SU-DHL-6 (cell line): Measurements from ENCODE around the gene TGFB1.

Experiments
- EZH2phosphoT487 ChIP-seq: fragments of 200-600 bp; sonication (generic), shearing (Covaris generic); conservative IDR thresholded peaks from 2 replicates; pipeline ENCODE4 v1.6.1; 2018; ENCODE audit warnings: mild to moderate bottlenecking, antibody characterized with exemption, low read length, moderate library complexity, mixed read lengths
- TF ChIP-seq, protein P1 (sequence below): fragments of 200-600 bp; sonication (generic); IDR thresholded peaks from one replicate; pipeline ENCODE4 v1.5.1; 2017; ENCODE audit warnings: antibody characterized with exemption, mild to moderate bottlenecking, low read length, moderate library complexity; ENCODE audit not compliant: insufficient read depth, poor library complexity, severe bottlenecking

DNA sequence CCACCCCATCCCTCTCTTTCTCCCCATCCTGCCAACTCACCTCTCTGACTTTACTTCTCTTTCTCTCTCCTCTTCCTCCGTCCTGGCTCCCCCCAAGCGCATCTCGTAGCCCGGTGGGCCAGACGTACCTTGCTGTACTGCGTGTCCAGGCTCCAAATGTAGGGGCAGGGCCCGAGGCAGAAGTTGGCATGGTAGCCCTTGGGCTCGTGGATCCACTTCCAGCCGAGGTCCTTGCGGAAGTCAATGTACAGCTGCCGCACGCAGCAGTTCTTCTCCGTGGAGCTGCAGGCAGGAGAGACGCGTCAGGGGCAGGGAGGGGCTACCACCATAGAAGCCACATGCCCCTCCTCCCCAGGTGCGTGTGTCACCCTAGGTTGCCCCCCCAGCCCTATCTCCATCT is 21.7 kb downstream of the TGFB1 start:
- TF ChIP-seq, protein P1, sequence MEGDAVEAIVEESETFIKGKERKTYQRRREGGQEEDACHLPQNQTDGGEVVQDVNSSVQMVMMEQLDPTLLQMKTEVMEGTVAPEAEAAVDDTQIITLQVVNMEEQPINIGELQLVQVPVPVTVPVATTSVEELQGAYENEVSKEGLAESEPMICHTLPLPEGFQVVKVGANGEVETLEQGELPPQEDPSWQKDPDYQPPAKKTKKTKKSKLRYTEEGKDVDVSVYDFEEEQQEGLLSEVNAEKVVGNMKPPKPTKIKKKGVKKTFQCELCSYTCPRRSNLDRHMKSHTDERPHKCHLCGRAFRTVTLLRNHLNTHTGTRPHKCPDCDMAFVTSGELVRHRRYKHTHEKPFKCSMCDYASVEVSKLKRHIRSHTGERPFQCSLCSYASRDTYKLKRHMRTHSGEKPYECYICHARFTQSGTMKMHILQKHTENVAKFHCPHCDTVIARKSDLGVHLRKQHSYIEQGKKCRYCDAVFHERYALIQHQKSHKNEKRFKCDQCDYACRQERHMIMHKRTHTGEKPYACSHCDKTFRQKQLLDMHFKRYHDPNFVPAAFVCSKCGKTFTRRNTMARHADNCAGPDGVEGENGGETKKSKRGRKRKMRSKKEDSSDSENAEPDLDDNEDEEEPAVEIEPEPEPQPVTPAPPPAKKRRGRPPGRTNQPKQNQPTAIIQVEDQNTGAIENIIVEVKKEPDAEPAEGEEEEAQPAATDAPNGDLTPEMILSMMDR = no peak
- no peak for TF ChIP-seq EZH2phosphoT487
